HEK293 (cell line): ENCODE results near the gene PACRG.

Experiments
- CTCF ChIA-PET: fragments of 350-600 bp; formaldehyde crosslinking; extraction: SDS; loops from one replicate; lab custom pipeline; 2021; ENCODE audit warnings: antibody characterized with exemption; lab: Yijun Ruan, JAX
- POLR2A ChIA-PET: fragments of 300-600 bp; formaldehyde crosslinking; extraction: SDS; loops from one replicate; lab custom pipeline; 2020; ENCODE audit warnings: antibody characterized with exemption, inconsistent platforms; lab: Yijun Ruan, JAX
- H3K27ac ChIP-seq: fragments of 200-500 bp; sonication (Bioruptor generic); 2 replicates; pipeline ENCODE4 v1.5.1; 2014; ENCODE audit warnings: low read depth, low read length, control low read depth, inconsistent platforms; ENCODE audit errors: extremely low read depth
- H3K36me3 ChIP-seq, 2 experiments: fragments of 200-500 bp in 1 of 2; sonication (Bioruptor generic) in 1 of 2; 1 replicate in 1 of 2; 2 replicates in 1 of 2; pipeline ENCODE4 v1.5.1; 2014 to 2017; ENCODE audit warnings: inconsistent platforms in 2 of 2, low read length in 2 of 2; ENCODE audit not compliant: control insufficient read depth in 2 of 2, insufficient read depth in 1 of 2
- H3K4me1 ChIP-seq: fragments of 200-500 bp; sonication (Bioruptor generic); 2 replicates; pipeline ENCODE4 v1.5.1; 2014; ENCODE audit warnings: mild to moderate bottlenecking, low read length, inconsistent platforms; ENCODE audit not compliant: control insufficient read depth, insufficient read depth
- H3K4me3 ChIP-seq: 2 replicates; pipeline ENCODE4 v1.5.1; 2011; ENCODE audit warnings: low read depth, mild to moderate bottlenecking, control low read depth, low read length, moderate library complexity
- H3K9me3 ChIP-seq: fragments of 200-500 bp; sonication (Bioruptor generic); 2 replicates; pipeline ENCODE4 v1.5.1; 2014; ENCODE audit warnings: low read depth, low read length, inconsistent platforms; ENCODE audit not compliant: control insufficient read depth, insufficient read depth
- GFI1B ChIP-seq: fragments of 450-650 bp; formaldehyde crosslinking; IDR thresholded peaks from 2 replicates; pipeline ENCODE4 v1.5.1; 2016; ENCODE audit warnings: missing biosample characterization, missing genetic modification characterization
- KLF16 ChIP-seq: fragments of 450-650 bp; formaldehyde crosslinking; IDR thresholded peaks from 2 replicates; pipeline ENCODE4 v1.5.1; 2017; ENCODE audit warnings: missing biosample characterization, missing genetic modification characterization
- OSR2 ChIP-seq: fragments of 450-650 bp; formaldehyde crosslinking; IDR thresholded peaks from 2 replicates; pipeline ENCODE4 v1.5.1; 2016; ENCODE audit warnings: missing biosample characterization, missing genetic modification characterization
- PRDM1 ChIP-seq: fragments of 450-650 bp; formaldehyde crosslinking; IDR thresholded peaks from 2 replicates; pipeline ENCODE4; 2016; ENCODE audit warnings: missing biosample characterization, missing genetic modification characterization
- PRDM6 ChIP-seq: fragments of 450-650 bp; formaldehyde crosslinking; IDR thresholded peaks from 2 replicates; pipeline ENCODE4 v1.5.1; 2017; ENCODE audit warnings: missing biosample characterization, missing genetic modification characterization
- SETDB1 ChIP-seq: IDR thresholded peaks from one replicate; pipeline ENCODE4 v1.6.1; 2017; ENCODE audit warnings: mild to moderate bottlenecking, low read length, moderate library complexity, mixed read lengths; ENCODE audit not compliant: insufficient read length
- SP3 ChIP-seq: fragments of 450-650 bp; formaldehyde crosslinking; IDR thresholded peaks from 2 replicates; pipeline ENCODE4 v1.5.1; 2016; ENCODE audit warnings: missing biosample characterization, missing genetic modification characterization
- ZFHX2 ChIP-seq: fragments of 450-650 bp; formaldehyde crosslinking; conservative IDR thresholded peaks from 2 replicates; pipeline ENCODE4 v1.5.1; 2016; ENCODE audit warnings: missing biosample characterization, missing genetic modification characterization
- ZNF10 ChIP-seq: fragments of 450-650 bp; formaldehyde crosslinking; IDR thresholded peaks from 2 replicates; pipeline ENCODE4 v1.5.1; 2017; ENCODE audit warnings: missing biosample characterization, missing genetic modification characterization
- ZNF148 ChIP-seq: fragments of 450-650 bp; formaldehyde crosslinking; IDR thresholded peaks from 2 replicates; pipeline ENCODE4 v1.5.0; 2017; ENCODE audit warnings: missing biosample characterization, missing genetic modification characterization, borderline replicate concordance
- ZNF169 ChIP-seq: fragments of 450-650 bp; formaldehyde crosslinking; IDR thresholded peaks from 2 replicates; pipeline ENCODE4 v1.5.1; 2016; ENCODE audit warnings: missing biosample characterization, missing genetic modification characterization
- ZNF174 ChIP-seq: fragments of 450-650 bp; formaldehyde crosslinking; IDR thresholded peaks from 2 replicates; pipeline ENCODE4 v1.5.0; 2017; ENCODE audit warnings: missing biosample characterization, mild to moderate bottlenecking, missing genetic modification characterization
- ZNF214 ChIP-seq: fragments of 450-650 bp; formaldehyde crosslinking; IDR thresholded peaks from 2 replicates; pipeline ENCODE4 v1.5.1; 2017; ENCODE audit warnings: missing biosample characterization, mild to moderate bottlenecking, missing genetic modification characterization, borderline replicate concordance
- ZNF24 ChIP-seq: fragments of 450-650 bp; formaldehyde crosslinking; IDR thresholded peaks from 2 replicates; pipeline ENCODE4 v1.5.1; 2016; ENCODE audit warnings: missing biosample characterization, missing genetic modification characterization
- ZNF248 ChIP-seq: fragments of 450-650 bp; formaldehyde crosslinking; IDR thresholded peaks from 2 replicates; pipeline ENCODE4 v1.5.1; 2017; ENCODE audit warnings: missing biosample characterization, missing genetic modification characterization
- ZNF302 ChIP-seq: fragments of 450-650 bp; formaldehyde crosslinking; IDR thresholded peaks from 2 replicates; pipeline ENCODE4 v1.5.1; 2016; ENCODE audit warnings: missing biosample characterization, missing genetic modification characterization, low read depth
- ZNF341 ChIP-seq: fragments of 450-650 bp; formaldehyde crosslinking; IDR thresholded peaks from 2 replicates; pipeline ENCODE4; 2016; ENCODE audit warnings: low read depth, missing biosample characterization, missing genetic modification characterization
- ZNF350 ChIP-seq: fragments of 450-650 bp; formaldehyde crosslinking; IDR thresholded peaks from 2 replicates; pipeline ENCODE4 v1.5.0; 2017; ENCODE audit warnings: missing biosample characterization, mild to moderate bottlenecking, missing genetic modification characterization
- ZNF664 ChIP-seq: fragments of 450-650 bp; formaldehyde crosslinking; IDR thresholded peaks from 2 replicates; pipeline ENCODE4 v1.5.1; 2016; ENCODE audit warnings: missing biosample characterization, missing genetic modification characterization
- ZNF670 ChIP-seq: fragments of 450-650 bp; formaldehyde crosslinking; IDR thresholded peaks from 2 replicates; pipeline ENCODE4 v1.5.1; 2016; ENCODE audit warnings: missing biosample characterization, missing genetic modification characterization, low read depth
- ZNF677 ChIP-seq: fragments of 450-650 bp; IDR thresholded peaks from 2 replicates; pipeline ENCODE4 v1.5.0; 2018; ENCODE audit warnings: missing biosample characterization, mild to moderate bottlenecking, missing genetic modification characterization, moderate library complexity
- ZNF777 ChIP-seq: fragments of 450-650 bp; formaldehyde crosslinking; IDR thresholded peaks from 2 replicates; pipeline ENCODE4 v1.5.1; 2017; ENCODE audit warnings: missing biosample characterization, missing genetic modification characterization, borderline replicate concordance
- ZNF785 ChIP-seq: fragments of 450-650 bp; formaldehyde crosslinking; IDR thresholded peaks from 2 replicates; pipeline ENCODE4 v1.5.1; 2016; ENCODE audit warnings: missing biosample characterization, missing genetic modification characterization
- ZNF843 ChIP-seq: fragments of 450-650 bp; formaldehyde crosslinking; IDR thresholded peaks from 2 replicates; pipeline ENCODE4 v1.5.1; 2016; ENCODE audit warnings: missing biosample characterization, missing genetic modification characterization
- TF ChIP-seq, protein P1 (sequence below): fragments of 450-650 bp; formaldehyde crosslinking; IDR thresholded peaks from 2 replicates; pipeline ENCODE4 v1.5.1; 2016; ENCODE audit warnings: missing biosample characterization, missing genetic modification characterization
- TF ChIP-seq, protein P2 (sequence below): IDR thresholded peaks from 2 replicates; pipeline ENCODE4 v1.6.1; 2011; ENCODE audit warnings: mild to moderate bottlenecking, low read depth, low read length, borderline replicate concordance

The PACRG gene

GRCh38 chr6:162906479-162906878 is 178.7 kb downstream of the PACRG start:
- no peaks in the 10 kb centered on the region for H3K9me3 ChIP-seq
- no peaks in the 10 kb centered on the region for H3K4me1 ChIP-seq
- no peak overlapping the region for H3K27ac ChIP-seq
- TF ChIP-seq ZNF785 (no peak), ZNF248 (tag by site-specific recombination) (no peak), KLF16 (tag by site-specific recombination) (no peak), PRDM6 (tag by site-specific recombination) (no peak), ZNF664 (no peak), ZNF341 (tag by site-specific recombination) (no peak), ZNF24 (no peak), ZNF843 (tag by site-specific recombination) (no peak)
- TF ChIP-seq, all 188 proteins: peak for 0
- POLR2A ChIA-PET, result no interaction called here
- no peaks in the 10 kb centered on the region for H3K36me3 ChIP-seq
- CTCF ChIA-PET, result no interaction called here
- no peak overlapping the region for H3K4me3 ChIP-seq

DNA sequence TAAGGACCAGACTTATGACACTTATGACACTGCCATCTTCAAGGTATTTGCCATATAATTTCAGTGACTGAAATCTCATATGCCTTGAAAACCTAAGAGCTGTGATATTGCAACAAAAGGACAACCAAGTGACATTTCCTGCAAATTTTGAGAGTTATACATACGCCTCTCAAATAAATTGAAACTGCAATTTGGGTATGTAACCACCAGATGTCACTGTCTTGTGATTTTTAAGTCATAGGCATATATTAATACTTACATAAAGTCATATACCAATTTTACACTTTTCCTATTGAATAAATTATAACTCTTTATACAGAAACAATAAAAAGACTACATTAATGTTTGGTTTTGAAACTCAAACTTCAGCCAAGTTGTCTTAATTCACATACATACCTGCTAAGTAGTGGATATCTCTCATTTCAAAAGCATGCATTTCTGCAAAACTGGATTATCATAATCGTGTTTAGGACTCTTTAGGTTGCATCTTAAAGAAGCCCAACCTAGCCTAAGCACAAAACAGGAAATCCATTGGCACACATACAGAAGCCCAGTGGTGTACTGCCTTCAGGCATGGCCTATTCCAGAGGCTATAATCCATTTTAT is 180.2 kb downstream of the PACRG start:
- TF ChIP-seq SETDB1 (peak; percentile 12), ZNF174 (tag by site-specific recombination) (no peak)
- CTCF ChIA-PET, result interaction anchor here (0.7 to 1.4 kb wide), 5 partner anchors 10 to 1202 kb away, joined by 3 to 7 read pairs (median 4); no protein-coding TSS in a partner anchor
- H3K4me3 ChIP-seq, result no peak overlapping the region
- no peak overlapping the region for H3K27ac ChIP-seq
- H3K36me3 ChIP-seq, result no peaks in the 10 kb centered on the region
- H3K9me3 ChIP-seq, result no peaks in the 10 kb centered on the region
- no peaks in the 10 kb centered on the region for H3K4me1 ChIP-seq
- POLR2A ChIA-PET, result no interaction called here

DNA sequence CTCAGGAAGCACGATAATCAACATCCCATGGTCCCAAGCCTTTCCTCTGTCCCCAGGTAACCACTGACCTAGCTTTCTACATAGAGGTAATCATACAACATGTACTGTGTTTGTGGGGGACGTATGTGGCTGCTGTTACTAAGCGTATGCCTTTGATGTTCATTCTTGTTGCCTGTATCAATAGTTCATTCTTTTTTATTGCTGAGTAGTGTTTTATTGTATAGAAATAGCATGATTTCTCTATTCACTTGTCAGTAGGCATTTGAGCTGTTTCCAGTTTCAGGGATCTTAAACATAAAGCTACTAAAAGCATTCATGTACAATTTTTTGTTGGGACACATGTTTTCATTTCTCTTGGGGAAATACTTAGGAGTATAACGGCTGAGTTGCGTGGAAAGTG is 185.4 kb downstream of the PACRG start:
- H3K27ac ChIP-seq, result no peak overlapping the region
- H3K4me1 ChIP-seq, result no peaks in the 10 kb centered on the region
- H3K4me3 ChIP-seq, result no peak overlapping the region
- ChIA-PET CTCF (interaction anchor here (0.7 kb wide), 1 partner anchor 1522 kb away, joined by 3 read pairs; no protein-coding TSS in a partner anchor), POLR2A (no interaction called here)
- H3K9me3 ChIP-seq, result no peaks in the 10 kb centered on the region
- no peaks in the 10 kb centered on the region for H3K36me3 ChIP-seq
- TF ChIP-seq ZFHX2 (tag by site-specific recombination), result no peak
- TF ChIP-seq GFI1B (tag by site-specific recombination), result no peak
- TF ChIP-seq PRDM1 (tag by site-specific recombination), result no peak
- TF ChIP-seq ZNF670 (tag by site-specific recombination), result no peak
- TF ChIP-seq SP3 (tag by site-specific recombination), result no peak
- TF ChIP-seq, protein P1, sequence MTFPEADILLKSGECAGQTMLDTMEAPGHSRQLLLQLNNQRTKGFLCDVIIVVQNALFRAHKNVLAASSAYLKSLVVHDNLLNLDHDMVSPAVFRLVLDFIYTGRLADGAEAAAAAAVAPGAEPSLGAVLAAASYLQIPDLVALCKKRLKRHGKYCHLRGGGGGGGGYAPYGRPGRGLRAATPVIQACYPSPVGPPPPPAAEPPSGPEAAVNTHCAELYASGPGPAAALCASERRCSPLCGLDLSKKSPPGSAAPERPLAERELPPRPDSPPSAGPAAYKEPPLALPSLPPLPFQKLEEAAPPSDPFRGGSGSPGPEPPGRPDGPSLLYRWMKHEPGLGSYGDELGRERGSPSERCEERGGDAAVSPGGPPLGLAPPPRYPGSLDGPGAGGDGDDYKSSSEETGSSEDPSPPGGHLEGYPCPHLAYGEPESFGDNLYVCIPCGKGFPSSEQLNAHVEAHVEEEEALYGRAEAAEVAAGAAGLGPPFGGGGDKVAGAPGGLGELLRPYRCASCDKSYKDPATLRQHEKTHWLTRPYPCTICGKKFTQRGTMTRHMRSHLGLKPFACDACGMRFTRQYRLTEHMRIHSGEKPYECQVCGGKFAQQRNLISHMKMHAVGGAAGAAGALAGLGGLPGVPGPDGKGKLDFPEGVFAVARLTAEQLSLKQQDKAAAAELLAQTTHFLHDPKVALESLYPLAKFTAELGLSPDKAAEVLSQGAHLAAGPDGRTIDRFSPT (tag by site-specific recombination), result no peak
- no peak for TF ChIP-seq ZNF169
- no peak for TF ChIP-seq OSR2 (tag by site-specific recombination)
- TF ChIP-seq ZNF10 (tag by site-specific recombination), result no peak
- TF ChIP-seq ZNF777 (tag by site-specific recombination), result no peak
- no peak for TF ChIP-seq ZNF350 (tag by site-specific recombination)
- no peak for TF ChIP-seq ZNF214 (tag by site-specific recombination)
- no peak for TF ChIP-seq ZNF677 (tag by site-specific recombination)
- TF ChIP-seq, protein P2, sequence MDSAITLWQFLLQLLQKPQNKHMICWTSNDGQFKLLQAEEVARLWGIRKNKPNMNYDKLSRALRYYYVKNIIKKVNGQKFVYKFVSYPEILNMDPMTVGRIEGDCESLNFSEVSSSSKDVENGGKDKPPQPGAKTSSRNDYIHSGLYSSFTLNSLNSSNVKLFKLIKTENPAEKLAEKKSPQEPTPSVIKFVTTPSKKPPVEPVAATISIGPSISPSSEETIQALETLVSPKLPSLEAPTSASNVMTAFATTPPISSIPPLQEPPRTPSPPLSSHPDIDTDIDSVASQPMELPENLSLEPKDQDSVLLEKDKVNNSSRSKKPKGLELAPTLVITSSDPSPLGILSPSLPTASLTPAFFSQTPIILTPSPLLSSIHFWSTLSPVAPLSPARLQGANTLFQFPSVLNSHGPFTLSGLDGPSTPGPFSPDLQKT, result no peak
- TF ChIP-seq ZNF148, result no peak
- TF ChIP-seq ZNF302, result no peak
